ENCODE results near the gene SHROOM2. TPM values are rescaled to one million over a fixed set of nuclear protein-coding genes. Genes with fewer than 3 reads are reported as not detected.

Gene SHROOM2
- total RNA-seq, 4 donors from 2014 or later, result 0.67 to 2.3 (median 1.6) TPM

- Histone ChIP-seq H3K27ac (no peak overlapping the region), H3K9me3 (no peaks in the 10 kb centered on the region), H3K4me1 (no peaks in the 10 kb centered on the region), H3K4me3 (no peak overlapping the region), H3K36me3 (no peaks in the 10 kb centered on the region), H3K27me3 (no peaks in the 10 kb centered on the region)
- no peak for TF ChIP-seq POLR2AphosphoS5 (IDR thresholded peaks at IDR 0.05)
- no peak for TF ChIP-seq EP300 (IDR thresholded peaks at IDR 0.05)
- TF ChIP-seq POLR2A (IDR thresholded peaks at IDR 0.05), result no peak
- TF ChIP-seq, protein P1, sequence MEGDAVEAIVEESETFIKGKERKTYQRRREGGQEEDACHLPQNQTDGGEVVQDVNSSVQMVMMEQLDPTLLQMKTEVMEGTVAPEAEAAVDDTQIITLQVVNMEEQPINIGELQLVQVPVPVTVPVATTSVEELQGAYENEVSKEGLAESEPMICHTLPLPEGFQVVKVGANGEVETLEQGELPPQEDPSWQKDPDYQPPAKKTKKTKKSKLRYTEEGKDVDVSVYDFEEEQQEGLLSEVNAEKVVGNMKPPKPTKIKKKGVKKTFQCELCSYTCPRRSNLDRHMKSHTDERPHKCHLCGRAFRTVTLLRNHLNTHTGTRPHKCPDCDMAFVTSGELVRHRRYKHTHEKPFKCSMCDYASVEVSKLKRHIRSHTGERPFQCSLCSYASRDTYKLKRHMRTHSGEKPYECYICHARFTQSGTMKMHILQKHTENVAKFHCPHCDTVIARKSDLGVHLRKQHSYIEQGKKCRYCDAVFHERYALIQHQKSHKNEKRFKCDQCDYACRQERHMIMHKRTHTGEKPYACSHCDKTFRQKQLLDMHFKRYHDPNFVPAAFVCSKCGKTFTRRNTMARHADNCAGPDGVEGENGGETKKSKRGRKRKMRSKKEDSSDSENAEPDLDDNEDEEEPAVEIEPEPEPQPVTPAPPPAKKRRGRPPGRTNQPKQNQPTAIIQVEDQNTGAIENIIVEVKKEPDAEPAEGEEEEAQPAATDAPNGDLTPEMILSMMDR (IDR thresholded peaks at IDR 0.05), result no peak
- no peak for ATAC-seq
- WGBS, 2 donors (ENCODE audit: low coverage in 1 of 2), result 30 to 64% methylated on average over 3 to 6 of the region's 6 CpGs
Observed at GRCh38 chrX:9825129-9825790, 39.0 kb downstream of the SHROOM2 start.

GRCh38 chrX:9825966-9826365 is 39.7 kb downstream of the SHROOM2 start:
- TF ChIP-seq POLR2AphosphoS5 (IDR thresholded peaks at IDR 0.05) (no peak), POLR2A (IDR thresholded peaks at IDR 0.05) (no peak), EP300 (IDR thresholded peaks at IDR 0.05) (no peak)
- TF ChIP-seq, protein P1 (IDR thresholded peaks at IDR 0.05), result no peak
- Histone ChIP-seq H3K27me3 (no peaks in the 10 kb centered on the region), H3K36me3 (no peaks in the 10 kb centered on the region), H3K9me3 (no peaks in the 10 kb centered on the region), H3K4me3 (no peak overlapping the region), H3K27ac (no peak overlapping the region), H3K4me1 (no peaks in the 10 kb centered on the region)
- no peak for ATAC-seq
- 96 to 100% methylated on average over 4 to 8 of the region's 8 CpGs for WGBS, 2 donors (ENCODE audit: low coverage in 1 of 2)

GRCh38 chrX:9829308-9830267 is 43.4 kb downstream of the SHROOM2 start:
- no peaks in the 10 kb centered on the region for H3K9me3 ChIP-seq
- 87 to 88% methylated on average over 6 of the region's 14 CpGs for WGBS, 2 donors (ENCODE audit: low coverage in 1 of 2)
- H3K27ac ChIP-seq, result no peak overlapping the region
- TF ChIP-seq POLR2AphosphoS5 (IDR thresholded peaks at IDR 0.05) (no peak), POLR2A (IDR thresholded peaks at IDR 0.05) (no peak)
- H3K4me1 ChIP-seq, result no peaks in the 10 kb centered on the region
- H3K4me3 ChIP-seq, result no peak overlapping the region
- no peak for ATAC-seq
- H3K36me3 ChIP-seq, result no peaks in the 10 kb centered on the region
- no peaks in the 10 kb centered on the region for H3K27me3 ChIP-seq

GRCh38 chrX:9832811-9833210 is 46.6 kb downstream of the SHROOM2 start:
- TF ChIP-seq POLR2A (IDR thresholded peaks at IDR 0.05) (no peak), POLR2AphosphoS5 (IDR thresholded peaks at IDR 0.05) (no peak), EP300 (IDR thresholded peaks at IDR 0.05) (no peak)
- TF ChIP-seq, protein P1 (IDR thresholded peaks at IDR 0.05), result no peak
- no peaks in the 10 kb centered on the region for H3K36me3 ChIP-seq
- no peak overlapping the region for H3K27ac ChIP-seq
- no peaks in the 10 kb centered on the region for H3K4me1 ChIP-seq
- H3K27me3 ChIP-seq, result no peaks in the 10 kb centered on the region
- 60 to 62% methylated on average over 3 to 6 of the region's 6 CpGs for WGBS, 2 donors (ENCODE audit: low coverage in 1 of 2)
- no peak for ATAC-seq
- no peak overlapping the region for H3K4me3 ChIP-seq
- no peaks in the 10 kb centered on the region for H3K9me3 ChIP-seq

GRCh38 chrX:9835585-9836210 is 49.5 kb downstream of the SHROOM2 start:
- Histone ChIP-seq H3K4me3 (no peak overlapping the region), H3K27me3 (no peaks in the 10 kb centered on the region), H3K36me3 (no peaks in the 10 kb centered on the region), H3K27ac (no peak overlapping the region), H3K9me3 (no peaks in the 10 kb centered on the region), H3K4me1 (no peaks in the 10 kb centered on the region)
- peak; percentile 30 for ATAC-seq
- 40 to 62% methylated on average over 2 to 3 of the region's 11 CpGs for WGBS, 2 donors (ENCODE audit: low coverage in 1 of 2)
- TF ChIP-seq, protein P1 (IDR thresholded peaks at IDR 0.05), result no peak
- TF ChIP-seq POLR2AphosphoS5 (IDR thresholded peaks at IDR 0.05), result no peak
- TF ChIP-seq POLR2A (IDR thresholded peaks at IDR 0.05), result no peak
- no peak for TF ChIP-seq EP300 (IDR thresholded peaks at IDR 0.05)

All from gastroesophageal sphincter (tissue), 4 donors.